B cell (primary cell): ENCODE results near the gene AP5S1. TPM values are rescaled to one million over a fixed set of nuclear protein-coding genes. Genes with fewer than 3 reads are reported as not detected.

Source experiments
- ATAC-seq: fragments of 200-7000 bp; cut with Tn5 transposase; one replicate; pipeline ENCODE4 v1.10.0; 2021; ENCODE audit warnings: low read depth, mild to moderate bottlenecking, moderate number of reproducible peaks, moderate library complexity
- CTCF ChIA-PET: fragments of 350-600 bp; sonication (Branson Sonifier 250); formaldehyde crosslinking; loops from one replicate; lab custom pipeline; 2021; ENCODE audit warnings: antibody characterized with exemption, inconsistent platforms; lab: Charles Lee
- POLR2A ChIA-PET: fragments of 350-600 bp; sonication (Branson Sonifier 250); formaldehyde crosslinking; loops from one replicate; lab custom pipeline; 2021; ENCODE audit warnings: antibody characterized with exemption; lab: Charles Lee
- DNase-seq: peaks from one replicate; pipeline ENCODE4 v3.0.0; 2013
- H2AFZ ChIP-seq: 2 replicates; pipeline ENCODE4 v1.6.1; 2012; ENCODE audit warnings: mild to moderate bottlenecking, low read depth, low read length; ENCODE audit not compliant: insufficient read depth, poor library complexity, severe bottlenecking
- H3K27ac ChIP-seq, 2 donors: 1 replicate in 1 of 2; 2 replicates in 1 of 2; pipeline ENCODE4 v1.5.1; 2012 to 2013; ENCODE audit warnings: low read length in 2 of 2, mild to moderate bottlenecking in 2 of 2, moderate library complexity in 1 of 2
- H3K27me3 ChIP-seq, 4 experiments: fragments of 200-600 bp in 1 of 4; sonication (generic) in 1 of 4; replicated peaks in 1 of 4; 1 replicate in 2 of 4; 2 replicates in 2 of 4; pipeline versions ENCODE4 v1.6.1 to v1.7.0; 2013 to 2016; ENCODE audit warnings: low read length in 3 of 4, mild to moderate bottlenecking in 2 of 4, mixed read lengths in 1 of 4, moderate library complexity in 1 of 4; ENCODE audit not compliant: insufficient read depth in 4 of 4, control insufficient read depth in 3 of 4; ENCODE audit errors: control extremely low read depth in 1 of 4
- H3K36me3 ChIP-seq, 2 experiments: replicated peaks in 1 of 2; 1 replicate in 1 of 2; 2 replicates in 1 of 2; pipeline versions ENCODE4 v1.6.1 to v1.7.1; 2013; ENCODE audit warnings: low read length in 1 of 2; ENCODE audit not compliant: insufficient read depth in 2 of 2, control insufficient read depth in 1 of 2; ENCODE audit errors: control extremely low read depth in 1 of 2, extremely low read depth in 1 of 2
- H3K4me1 ChIP-seq, 2 donors: fragments of 200-600 bp in 1 of 2; sonication (generic) in 1 of 2; 1 replicate in 1 of 2; 2 replicates in 1 of 2; pipeline versions ENCODE4 v1.5.1 to v1.6.1; 2013 to 2017; ENCODE audit warnings: low read length in 2 of 2; ENCODE audit not compliant: control insufficient read depth in 2 of 2, insufficient read depth in 2 of 2
- H3K4me2 ChIP-seq: replicated peaks from 2 replicates; pipeline ENCODE3; 2012; ENCODE audit warnings: mild to moderate bottlenecking, low read depth, low read length; ENCODE audit not compliant: poor library complexity, severe bottlenecking
- H3K4me3 ChIP-seq, 5 experiments: fragments of 200-600 bp in 1 of 5; sonication (generic) in 1 of 5; 1 replicate in 3 of 5; 2 replicates in 2 of 5; pipeline versions ENCODE4 v1.5.1 to v1.7.0; 2011 to 2016; ENCODE audit warnings: low read length in 4 of 5, mild to moderate bottlenecking in 4 of 5, low read depth in 2 of 5, control low read depth in 1 of 5, moderate library complexity in 1 of 5; ENCODE audit not compliant: insufficient read depth in 1 of 5; ENCODE audit errors: control extremely low read depth in 1 of 5, extremely low read depth in 1 of 5
- H3K79me2 ChIP-seq: fragments of 200-600 bp; sonication (generic); one replicate; pipeline ENCODE4 v1.6.0; 2016; ENCODE audit warnings: low read length; ENCODE audit not compliant: control insufficient read depth, insufficient read depth
- H3K9ac ChIP-seq: fragments of 200-600 bp; sonication (generic); 2 replicates; pipeline ENCODE4 v1.6.1; 2017; ENCODE audit warnings: mild to moderate bottlenecking, low read length, moderate library complexity
- H3K9me3 ChIP-seq, 3 donors: one replicate each; pipeline versions ENCODE4 v1.6.1 to v1.7.1; 2013; ENCODE audit warnings: low read length in 2 of 3; ENCODE audit not compliant: control insufficient read depth in 2 of 3, insufficient read depth in 1 of 3; ENCODE audit errors: control extremely low read depth in 1 of 3
- H4K20me1 ChIP-seq: 2 replicates; pipeline ENCODE4 v1.6.0; 2012; ENCODE audit warnings: mild to moderate bottlenecking, low read length; ENCODE audit not compliant: insufficient read depth, control insufficient read depth, poor library complexity, severe bottlenecking
- H3K27ac Mint-ChIP-seq: one replicate; pipeline ENCODE4 v1.8.0; 2021; ENCODE audit warnings: mixed read lengths
- H3K27me3 Mint-ChIP-seq: one replicate; pipeline ENCODE4 v1.8.0; 2021; ENCODE audit warnings: mixed read lengths
- H3K4me1 Mint-ChIP-seq: one replicate; pipeline ENCODE4 v1.8.0; 2021; ENCODE audit warnings: mixed read lengths
- H3K4me3 Mint-ChIP-seq: one replicate; pipeline ENCODE4 v1.8.0; 2021; ENCODE audit warnings: mixed read lengths
- H3K9me3 Mint-ChIP-seq: one replicate; pipeline ENCODE4 v1.8.0; 2022; ENCODE audit warnings: mixed read lengths; ENCODE audit not compliant: insufficient read depth
- CTCF ChIP-seq: fragments of 200-600 bp; IDR thresholded peaks from one replicate; pipeline ENCODE4 v1.8.0; 2022; ENCODE audit warnings: antibody characterized with exemption, mild to moderate bottlenecking
- EZH2 ChIP-seq: IDR thresholded peaks from 2 replicates; pipeline ENCODE4 v1.6.1; 2012; ENCODE audit warnings: borderline replicate concordance, low read depth, mild to moderate bottlenecking, moderate library complexity, low read length; ENCODE audit not compliant: insufficient read depth, poor library complexity, severe bottlenecking
- WGBS: methylation state at CpG from one replicate; pipeline ENCODE4 v1.1.5; 2013; ENCODE audit warnings: missing lambda C conversion rate; ENCODE audit not compliant: insufficient coverage; 5-methylcytosine and 5-hydroxymethylcytosine counted together
- intact Hi-C: fragments of 100-400 bp; cut with micrococcal nuclease; formaldehyde crosslinking; loops from one replicate; pipeline ENCODE4 v1.10.0; 2022
- polyA plus RNA-seq: library from polyadenylated mRNA; depleted of rRNA; stranded (reverse); fragments of >200 nt; gene quantifications from 2 replicates; pipeline ENCODE4 v1.2.3, GENCODE V29; 2012
- total RNA-seq, 2 donors: library from RNA; stranded (reverse); fragments of 120-200 nt in 1 of 2; gene quantifications; 1 replicate in 1 of 2; 2 replicates in 1 of 2; pipeline versions ENCODE4 v1.2.3 to v1.2.4, GENCODE V29; 2013 to 2022

Gene AP5S1
- total and polyA plus RNA-seq, 2 donors (not counting 1 experiment from before 2014, with no cell fraction given), result 9.2 to 12.6 TPM

DNA sequence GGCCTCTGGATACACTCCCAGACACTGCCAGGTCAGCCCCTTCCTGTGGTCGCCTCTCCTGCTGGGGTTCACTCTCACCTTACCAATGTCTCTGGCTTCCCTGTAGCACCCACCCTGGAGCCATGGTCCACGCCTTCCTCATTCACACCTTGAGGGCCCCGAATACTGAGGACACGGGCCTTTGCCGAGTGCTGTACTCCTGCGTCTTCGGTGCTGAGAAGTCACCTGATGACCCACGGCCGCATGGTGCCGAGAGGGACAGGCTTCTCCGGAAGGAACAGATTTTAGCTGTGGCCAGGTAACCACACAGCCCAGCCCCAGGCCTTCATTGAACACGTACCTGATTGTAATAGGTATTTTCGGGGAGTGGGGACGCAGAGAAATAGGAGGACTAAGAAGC lies 1.6 kb downstream of the AP5S1 start:
- Histone ChIP-seq H2AFZ (no peak overlapping the region), H3K27me3 (no peaks in the 10 kb centered on the region), H3K4me2 (peak overlapping the region; percentile 79), H3K27ac (peak overlapping the region in 1 of 2 donors; percentile 97), H3K9ac (no peak overlapping the region), H3K9me3 (no peaks in the 10 kb centered on the region), H3K36me3 (peaks cover 2 to 26% of the 10 kb centered on the region in 2 experiments), H3K4me1 (peaks cover 13 to 26% of the 10 kb centered on the region in 2 donors), H3K4me3 (no peak overlapping the region), H3K79me2 (peaks cover 13% of the 10 kb centered on the region), H4K20me1 (no peaks in the 10 kb centered on the region)
- H3K27ac Mint-ChIP-seq, result peak overlapping the region; percentile 67
- H3K4me1 Mint-ChIP-seq, result peaks cover 24% of the 10 kb centered on the region
- intact Hi-C loops, result loop anchor here (2.0 kb wide), 1 partner anchor 33 kb away; no protein-coding TSS in a partner anchor
- DNase-seq (no peak), ATAC-seq (no peak)
- ChIA-PET POLR2A (interaction anchor here (0.5 kb wide), 1 partner anchor 11 kb away, joined by 3 read pairs; no protein-coding TSS in a partner anchor), CTCF (interaction anchor here (1.0 to 6.4 kb wide), 3 partner anchors 33 to 70 kb away, joined by 3 to 84 read pairs (median 6); partner anchors contain the start of gene CENPB)
- H3K9me3 Mint-ChIP-seq, result no peaks in the 10 kb centered on the region
- TF ChIP-seq EZH2 (no peak), CTCF (no peak)
- 98% methylated on average over 9 of the region's 14 CpGs for WGBS
- no peaks in the 10 kb centered on the region for H3K27me3 Mint-ChIP-seq
- peak overlapping the region; percentile 97 for H3K4me3 Mint-ChIP-seq

GRCh38 chr20:3823881-3824280 lies 3.5 kb downstream of the AP5S1 start:
- CTCF ChIA-PET, result interaction anchor here (0.6 kb wide), 1 partner anchor 31 kb away, joined by 3 read pairs; no protein-coding TSS in a partner anchor
- 98% methylated on average over 20 of the region's 20 CpGs for WGBS

More at GRCh38 chr20:3823881-3824280, 3.5 kb downstream of the AP5S1 start:
- Histone ChIP-seq H3K4me1 (peaks cover 13 to 27% of the 10 kb centered on the region in 2 donors), H3K36me3 (peaks cover 3 to 26% of the 10 kb centered on the region in 2 experiments), H3K27ac (no peak overlapping the region), H3K9ac (no peak overlapping the region), H3K4me2 (no peak overlapping the region), H2AFZ (no peak overlapping the region), H3K4me3 (no peak overlapping the region), H3K79me2 (peaks cover 13% of the 10 kb centered on the region), H4K20me1 (no peaks in the 10 kb centered on the region), H3K27me3 (no peaks in the 10 kb centered on the region), H3K9me3 (no peaks in the 10 kb centered on the region)
- no peak for TF ChIP-seq EZH2
- no peak for TF ChIP-seq CTCF
- Mint-ChIP-seq H3K4me3 (no peak overlapping the region), H3K27me3 (no peaks in the 10 kb centered on the region), H3K4me1 (peaks cover 25% of the 10 kb centered on the region), H3K9me3 (no peaks in the 10 kb centered on the region), H3K27ac (no peak overlapping the region)
- intact Hi-C loops, result no loop called here
- DNase-seq (no peak), ATAC-seq (no peak)
- POLR2A ChIA-PET, result no interaction called here
